Activated T-cell treated with anti-CD3 and anti-CD28 coated beads, Interleukin-2, amount 50 U/mL, for 24 hours (primary cell): Measurements from ENCODE around the gene RSPH6A.
A peak's percentile ranks its signal among the peaks of the same experiment; 100 is the strongest.

ENCODE experiments used
- DNase-seq: peaks from one replicate; pipeline ENCODE4 v3.0.0-alpha.2; 2020
- H3K27ac Mint-ChIP-seq: 2 replicates; pipeline ENCODE4 v1.8.0; 2020; ENCODE audit warnings: mild to moderate bottlenecking, mixed read lengths
- H3K27me3 Mint-ChIP-seq: 2 replicates; pipeline ENCODE4 v1.8.0; 2020; ENCODE audit warnings: mixed read lengths
- H3K36me3 Mint-ChIP-seq: 2 replicates; pipeline ENCODE4 v1.8.0; 2020; ENCODE audit warnings: low read depth, mixed read lengths
- H3K4me1 Mint-ChIP-seq: 2 replicates; pipeline ENCODE4 v1.8.0; 2020; ENCODE audit warnings: low read depth, mixed read lengths
- H3K4me3 Mint-ChIP-seq: 2 replicates; pipeline ENCODE4 v1.8.0; 2020; ENCODE audit warnings: mild to moderate bottlenecking, moderate library complexity, mixed read lengths
- H3K9me3 Mint-ChIP-seq: 2 replicates; pipeline ENCODE4 v1.8.0; 2020; ENCODE audit warnings: mixed read lengths

Gene RSPH6A

GRCh38 chr19:45814851-45815480 is at the start of gene RSPH6A:
Gene RSPH6A (minus strand): TSS chr19:45815308. CDS start chr19:45815176, 132 bp downstream.
- no peaks in the 10 kb centered on the region for H3K9me3 Mint-ChIP-seq
- DNase-seq: no peak
- peaks cover 9% of the 10 kb centered on the region for H3K4me1 Mint-ChIP-seq
- no peak within 1 kb of the TSS for H3K4me3 Mint-ChIP-seq
- H3K27me3 Mint-ChIP-seq: peaks cover 30% of the 10 kb centered on the region
- peaks cover 17% of the 10 kb centered on the region for H3K36me3 Mint-ChIP-seq
- H3K27ac Mint-ChIP-seq: no peak within 1 kb of the TSS

GRCh38 chr19:45864629-45865082 is 49.5 kb upstream of the RSPH6A start:
- Mint-ChIP-seq H3K27me3 (peaks cover 26% of the 10 kb centered on the region), H3K4me1 (peaks cover 26% of the 10 kb centered on the region), H3K9me3 (no peaks in the 10 kb centered on the region), H3K27ac (no peak overlapping the region), H3K36me3 (peaks cover 26% of the 10 kb centered on the region), H3K4me3 (peak overlapping the region; percentile 66)
- DNase-seq: no peak

- peaks cover 32% of the 10 kb centered on the region for H3K36me3 Mint-ChIP-seq
Observed at GRCh38 chr19:45863840-45864628, 48.9 kb upstream of the RSPH6A start, which contains the start of gene FOXA3. Gene FOXA3 (plus strand): TSS chr19:45864326. CDS start chr19:45864457, 131 bp downstream.

DNA sequence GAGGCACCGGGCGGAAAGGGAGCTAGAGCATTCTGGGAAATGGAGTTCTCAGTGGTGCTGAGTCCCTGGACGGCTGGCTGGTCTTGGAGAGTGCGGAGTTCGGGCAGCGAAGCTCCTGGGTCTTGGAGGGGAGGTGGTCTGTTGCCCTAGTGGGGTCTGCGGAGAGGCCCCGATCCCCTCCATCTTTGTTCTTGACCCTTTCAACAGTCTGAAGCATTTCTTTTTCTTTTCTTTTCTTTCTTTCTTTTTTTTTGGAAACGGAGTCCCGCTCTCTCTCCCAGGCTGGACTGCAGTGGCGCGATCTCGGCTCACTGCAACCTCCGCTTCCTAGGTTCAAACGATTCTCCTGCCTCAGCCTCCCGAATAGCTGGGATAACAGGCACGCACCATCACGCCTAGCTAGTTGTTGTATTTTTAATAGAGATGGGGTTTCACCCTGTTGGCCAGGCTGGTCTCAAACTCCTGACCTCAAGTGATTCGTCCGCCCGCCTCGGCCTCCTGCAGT is 48.3 kb upstream of the RSPH6A start:
- Mint-ChIP-seq H3K4me1 (peaks cover 27% of the 10 kb centered on the region), H3K27ac (peak overlapping the region; percentile 98), H3K4me3 (peak overlapping the region; percentile 97), H3K9me3 (no peaks in the 10 kb centered on the region), H3K36me3 (peaks cover 38% of the 10 kb centered on the region), H3K27me3 (peaks cover 26% of the 10 kb centered on the region)
- no peak for DNase-seq

More at GRCh38 chr19:45863840-45864628, 48.9 kb upstream of the RSPH6A start, which contains the start of gene FOXA3:
- no peaks in the 10 kb centered on the region for H3K9me3 Mint-ChIP-seq
- H3K27ac Mint-ChIP-seq: peak within 1 kb of the TSS; percentile 98
- peaks cover 26% of the 10 kb centered on the region for H3K27me3 Mint-ChIP-seq
- H3K4me3 Mint-ChIP-seq: peak within 1 kb of the TSS; percentile 97
- peaks cover 26% of the 10 kb centered on the region for H3K4me1 Mint-ChIP-seq
- DNase-seq: peak; percentile 76

GRCh38 chr19:45862564-45863334 is 47.6 kb upstream of the RSPH6A start, which contains the start of gene SYMPK:
Gene SYMPK (minus strand): TSS chr19:45863147. CDS start chr19:45854495, 8,652 bp downstream.
- Mint-ChIP-seq H3K4me3 (peak within 1 kb of the TSS; percentile 97), H3K9me3 (no peaks in the 10 kb centered on the region), H3K4me1 (peaks cover 31% of the 10 kb centered on the region), H3K27me3 (peaks cover 26% of the 10 kb centered on the region), H3K27ac (peak within 1 kb of the TSS; percentile 98), H3K36me3 (peaks cover 45% of the 10 kb centered on the region)
- peak; percentile 97 for DNase-seq

DNA sequence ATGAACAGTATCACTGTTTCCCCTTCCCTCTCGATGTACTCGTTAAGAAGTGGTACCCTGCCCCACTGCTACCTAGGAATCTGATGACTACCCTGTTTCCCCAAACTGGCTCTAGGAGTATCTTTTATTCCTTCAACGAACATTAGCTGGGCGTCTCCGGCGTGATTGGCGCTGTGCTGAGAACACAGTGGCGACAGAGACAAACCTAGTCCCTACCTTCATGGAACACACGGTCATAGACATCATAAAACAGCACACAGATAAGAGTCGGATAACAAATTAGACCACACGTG is 47.1 kb upstream of the RSPH6A start:
- peak overlapping the region; percentile 97 for H3K4me3 Mint-ChIP-seq
- peaks cover 31% of the 10 kb centered on the region for H3K4me1 Mint-ChIP-seq
- H3K9me3 Mint-ChIP-seq: no peaks in the 10 kb centered on the region
- H3K36me3 Mint-ChIP-seq: peaks cover 45% of the 10 kb centered on the region
- DNase-seq: no peak
- H3K27me3 Mint-ChIP-seq: peaks cover 26% of the 10 kb centered on the region
- peak overlapping the region; percentile 98 for H3K27ac Mint-ChIP-seq

- Mint-ChIP-seq H3K27ac (peak overlapping the region; percentile 98), H3K36me3 (peaks cover 59% of the 10 kb centered on the region), H3K4me3 (peak overlapping the region; percentile 97), H3K4me1 (peaks cover 31% of the 10 kb centered on the region), H3K9me3 (no peaks in the 10 kb centered on the region), H3K27me3 (peaks cover 23% of the 10 kb centered on the region)
- DNase-seq: no peak
Observed at GRCh38 chr19:45860359-45861259, 45.5 kb upstream of the RSPH6A start.

GRCh38 chr19:45854167-45854778 is 39.2 kb upstream of the RSPH6A start:
- no peak overlapping the region for H3K27ac Mint-ChIP-seq
- peaks cover 5% of the 10 kb centered on the region for H3K4me1 Mint-ChIP-seq
- no peak overlapping the region for H3K4me3 Mint-ChIP-seq
- H3K9me3 Mint-ChIP-seq: no peaks in the 10 kb centered on the region
- H3K36me3 Mint-ChIP-seq: peaks cover 92% of the 10 kb centered on the region
- no peak for DNase-seq
- H3K27me3 Mint-ChIP-seq: no peaks in the 10 kb centered on the region

- no peak for DNase-seq
- H3K27me3 Mint-ChIP-seq: no peaks in the 10 kb centered on the region
- H3K4me1 Mint-ChIP-seq: peaks cover under 1% of the 10 kb centered on the region
- H3K4me3 Mint-ChIP-seq: no peak overlapping the region
- peak overlapping the region; percentile 50 for H3K27ac Mint-ChIP-seq
- H3K9me3 Mint-ChIP-seq: no peaks in the 10 kb centered on the region
- peaks cover 92% of the 10 kb centered on the region for H3K36me3 Mint-ChIP-seq
Observed at GRCh38 chr19:45852983-45853382, 37.9 kb upstream of the RSPH6A start.

DNA sequence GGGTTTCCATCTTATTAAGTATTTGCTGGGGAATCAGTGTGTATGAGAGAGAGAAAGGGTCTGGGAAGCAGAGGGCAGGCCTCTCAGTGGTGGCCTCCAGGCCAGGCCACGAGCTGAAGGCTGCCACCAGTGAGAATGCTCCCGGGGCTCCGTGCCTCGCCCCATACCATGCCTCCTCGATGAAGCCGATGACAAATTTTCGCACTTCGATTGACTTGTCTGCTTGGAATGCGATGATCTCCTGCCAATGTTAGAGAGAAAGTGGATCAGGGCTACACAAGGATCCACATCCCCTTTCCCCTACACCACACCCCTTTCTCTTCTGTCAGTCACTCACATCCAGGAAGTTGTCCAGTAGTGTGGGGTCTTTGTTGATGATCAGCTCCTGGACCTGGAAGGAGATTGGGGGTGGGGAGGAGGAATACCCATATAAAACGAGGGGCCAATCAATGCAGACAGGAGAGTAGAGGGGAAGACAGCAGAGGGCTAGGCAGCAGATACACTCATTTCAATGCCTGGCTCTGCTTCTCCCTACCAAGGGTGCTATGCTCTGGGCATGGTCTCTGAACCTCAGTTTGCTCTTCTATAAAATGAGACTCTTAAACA is 37.1 kb upstream of the RSPH6A start:
- H3K4me3 Mint-ChIP-seq: no peak overlapping the region
- H3K9me3 Mint-ChIP-seq: no peaks in the 10 kb centered on the region
- no peaks in the 10 kb centered on the region for H3K4me1 Mint-ChIP-seq
- H3K27ac Mint-ChIP-seq: peak overlapping the region; percentile 50
- no peak for DNase-seq
- H3K27me3 Mint-ChIP-seq: no peaks in the 10 kb centered on the region
- peaks cover 96% of the 10 kb centered on the region for H3K36me3 Mint-ChIP-seq

DNA sequence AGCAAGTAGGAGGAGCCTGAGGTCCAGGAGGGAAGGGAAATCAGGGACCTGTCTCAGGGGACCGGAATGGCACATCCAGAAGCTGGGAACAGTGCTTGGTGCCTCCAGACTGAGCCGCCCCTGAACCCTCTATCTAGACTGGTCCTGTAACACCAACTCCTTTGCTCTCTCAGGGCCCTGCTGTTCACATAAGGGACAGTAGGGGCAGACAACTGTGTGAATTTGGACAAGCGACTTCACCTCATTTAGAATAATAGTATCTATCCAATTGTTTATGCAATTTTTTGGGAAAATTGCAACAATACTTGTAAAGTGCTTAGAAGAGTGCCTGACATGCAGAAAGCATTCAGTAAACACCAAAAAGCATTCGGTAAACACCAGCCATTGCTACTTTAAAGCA is 33.8 kb upstream of the RSPH6A start:
- Mint-ChIP-seq H3K4me3 (no peak overlapping the region), H3K4me1 (no peaks in the 10 kb centered on the region), H3K27ac (no peak overlapping the region), H3K27me3 (no peaks in the 10 kb centered on the region), H3K36me3 (peaks cover 93% of the 10 kb centered on the region), H3K9me3 (no peaks in the 10 kb centered on the region)
- no peak for DNase-seq

DNA sequence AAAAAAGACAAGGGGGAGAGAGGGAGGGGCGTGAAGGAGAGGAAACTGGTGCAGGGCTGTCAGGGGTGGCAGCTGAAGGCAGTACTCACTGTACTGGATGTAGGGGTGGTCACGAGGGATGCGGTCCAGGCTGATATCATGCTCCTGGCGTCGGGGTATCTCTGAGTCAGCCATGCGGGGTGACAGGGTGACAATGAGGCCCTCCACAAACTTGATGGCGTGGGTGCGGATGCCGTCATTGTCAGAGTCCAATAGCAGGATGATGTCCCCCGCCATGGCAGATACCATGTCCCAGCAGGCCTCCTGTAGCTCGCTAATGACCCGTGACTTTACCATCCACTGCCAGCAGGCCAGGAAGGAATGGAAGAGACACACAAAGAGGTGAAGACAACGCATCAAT is 32.6 kb upstream of the RSPH6A start:
- DNase-seq: no peak
- H3K27ac Mint-ChIP-seq: no peak overlapping the region
- no peaks in the 10 kb centered on the region for H3K4me1 Mint-ChIP-seq
- H3K4me3 Mint-ChIP-seq: no peak overlapping the region
- no peaks in the 10 kb centered on the region for H3K27me3 Mint-ChIP-seq
- H3K9me3 Mint-ChIP-seq: no peaks in the 10 kb centered on the region
- H3K36me3 Mint-ChIP-seq: peaks cover 95% of the 10 kb centered on the region

DNA sequence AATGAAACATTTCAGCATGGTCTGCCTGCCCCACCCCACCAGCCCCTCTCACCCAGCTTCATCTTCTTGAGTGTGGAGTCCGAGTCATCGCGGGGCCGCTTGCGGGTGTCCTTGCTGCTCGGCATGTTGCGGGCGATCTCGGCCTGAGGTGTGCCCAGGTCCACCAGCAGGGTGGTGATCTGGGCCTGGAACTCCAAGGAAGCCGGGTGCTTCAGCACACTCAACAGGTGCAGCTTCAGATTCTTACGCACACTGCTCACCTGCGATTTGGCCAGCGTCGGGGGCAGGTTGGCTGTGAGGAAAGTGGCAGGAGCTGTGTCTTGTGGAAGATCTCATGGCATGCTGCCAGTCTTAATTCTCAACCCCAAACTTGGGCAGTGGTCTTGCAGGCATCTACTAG is 27.1 kb upstream of the RSPH6A start:
- H3K36me3 Mint-ChIP-seq: peaks cover 90% of the 10 kb centered on the region
- no peak overlapping the region for H3K4me3 Mint-ChIP-seq
- H3K9me3 Mint-ChIP-seq: no peaks in the 10 kb centered on the region
- no peak overlapping the region for H3K27ac Mint-ChIP-seq
- no peaks in the 10 kb centered on the region for H3K27me3 Mint-ChIP-seq
- no peak for DNase-seq
- no peaks in the 10 kb centered on the region for H3K4me1 Mint-ChIP-seq
